ENCODE data around the gene CFAP119.
A peak's percentile ranks its signal among the peaks of the same experiment; 100 is the strongest.

Gene CFAP119

DNA sequence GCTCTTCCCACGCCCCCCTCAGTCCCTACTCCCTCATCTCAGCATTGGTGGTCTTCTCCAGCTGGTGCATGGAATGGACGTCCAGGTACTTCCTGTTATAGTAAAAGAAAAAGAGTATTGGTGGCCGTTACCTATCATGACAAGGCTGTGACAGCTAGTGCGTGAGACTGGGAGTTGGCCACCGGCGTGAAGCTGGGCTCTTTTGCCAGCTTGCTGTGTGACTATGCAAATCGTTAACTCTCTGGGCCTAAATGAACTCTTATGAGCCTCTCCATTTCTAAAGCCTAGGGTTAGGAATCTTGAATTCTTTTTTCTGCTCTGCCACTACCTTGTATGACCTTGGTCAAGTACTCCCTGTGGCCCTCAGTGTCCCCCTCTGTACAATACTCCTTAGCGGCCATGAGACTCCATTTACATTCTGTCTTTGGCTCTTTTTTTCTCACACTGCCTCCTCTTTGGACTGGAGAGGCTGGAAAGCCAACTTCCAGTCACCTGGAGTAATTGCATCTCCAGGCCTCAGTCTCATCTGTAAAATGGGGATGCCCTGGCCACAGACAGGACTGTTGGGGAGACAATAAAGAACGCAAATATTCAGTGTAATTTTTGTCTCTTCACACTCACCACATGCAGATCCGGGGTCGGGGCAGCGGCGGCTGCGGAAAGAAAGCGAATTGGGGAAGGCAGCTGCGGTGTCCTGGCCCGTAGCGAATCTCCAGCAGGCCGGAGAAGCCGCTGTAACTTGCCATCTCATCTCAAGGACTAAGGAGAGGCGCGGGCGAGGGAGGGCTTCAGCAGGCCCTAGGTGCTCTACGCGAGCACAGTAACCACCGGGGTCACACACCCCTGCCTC lies 1.1 kb downstream of the CFAP119 start:
- no peak for DNase-seq

DNA sequence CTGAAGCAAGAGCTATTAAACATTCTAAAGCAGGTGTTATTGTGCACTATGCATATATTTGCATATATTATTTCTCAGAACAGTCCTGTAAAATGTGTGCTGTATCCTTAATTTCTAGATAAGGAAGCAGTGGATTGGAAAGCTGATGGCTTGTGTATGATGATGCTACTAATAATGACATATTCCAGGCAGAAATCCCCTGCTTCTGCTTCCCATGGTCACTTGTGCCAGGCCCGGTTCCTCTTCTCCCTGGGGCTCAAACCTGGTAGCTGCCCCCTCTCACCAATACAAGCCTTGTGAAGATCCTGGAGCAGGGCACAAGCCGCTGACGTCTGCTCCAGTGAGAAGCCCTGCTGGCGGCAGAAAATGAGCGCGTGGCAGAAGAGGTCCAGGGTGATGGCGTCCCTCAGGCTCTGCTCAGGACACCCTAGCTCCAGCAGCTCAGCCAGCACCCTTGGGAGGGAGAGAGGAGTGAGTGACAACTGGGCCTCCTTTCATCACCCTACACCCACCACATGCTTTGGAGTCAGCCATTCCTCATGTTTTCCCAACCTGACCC lies 1.8 kb downstream of the CFAP119 start:
- no peak for DNase-seq

DNA sequence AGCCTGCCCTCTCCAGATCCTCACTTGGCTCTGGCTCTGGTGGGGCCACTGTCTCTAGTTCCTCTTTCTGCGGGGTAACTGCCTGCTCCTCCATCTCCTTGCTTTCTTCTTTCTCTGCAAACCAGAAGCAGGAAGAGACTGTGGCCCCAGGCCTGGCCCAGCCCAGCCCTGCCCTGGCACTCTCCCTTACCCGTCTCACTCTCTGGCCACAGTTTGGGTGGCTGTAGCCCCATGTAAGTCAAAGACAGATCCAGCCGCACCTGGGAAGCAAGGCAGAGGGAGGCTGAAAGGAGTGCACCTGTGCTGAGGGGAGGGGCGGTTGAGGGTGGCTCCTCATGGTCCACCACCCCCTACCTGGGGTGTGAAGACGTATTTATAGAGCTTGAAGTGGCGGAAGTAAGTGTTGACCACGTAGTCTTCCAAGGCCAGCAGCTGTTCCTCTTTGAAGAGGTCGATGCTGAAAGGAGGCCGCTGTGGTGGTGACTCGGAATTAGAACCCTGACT lies 2.8 kb downstream of the CFAP119 start:
- no peak for DNase-seq

DNA sequence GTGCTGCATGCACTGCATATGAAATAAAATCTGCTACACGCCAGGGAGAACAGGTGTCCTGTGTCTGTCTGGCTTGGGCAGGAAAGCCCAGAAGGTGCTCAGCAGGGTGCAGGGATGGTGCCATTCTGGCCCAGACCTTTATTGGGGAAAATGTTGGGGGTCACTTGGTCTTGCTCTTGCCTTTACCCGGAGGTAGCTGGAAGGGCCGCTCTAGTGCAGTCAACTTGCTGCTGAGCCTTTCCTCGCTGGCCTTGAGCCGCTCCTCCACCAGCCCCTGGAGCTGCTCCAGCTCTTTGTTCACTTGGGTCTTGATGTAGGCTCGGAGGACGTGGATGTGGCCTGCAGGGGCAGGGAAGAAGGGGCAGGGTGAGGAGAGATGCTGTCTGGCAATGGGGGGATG lies 4.5 kb downstream of the CFAP119 start:
- DNase-seq, result no peak

DNA sequence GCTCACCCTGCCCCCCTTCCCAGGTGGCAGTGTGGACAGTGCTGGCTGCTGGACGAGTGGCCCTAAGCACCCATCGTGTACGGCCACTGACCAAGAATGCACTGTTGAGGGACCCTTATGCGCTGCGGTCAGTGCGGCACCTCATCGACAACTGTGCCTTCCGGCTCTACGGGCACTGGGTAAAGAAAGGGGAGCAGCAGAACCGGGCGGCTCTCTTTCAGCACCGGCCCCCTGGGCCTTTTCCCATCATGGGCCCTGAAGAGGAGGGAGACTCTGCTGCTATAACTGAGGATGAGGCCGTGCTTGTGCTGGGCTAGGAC lies 5.1 kb downstream of the CFAP119 start:
- no peak for DNase-seq

DNA sequence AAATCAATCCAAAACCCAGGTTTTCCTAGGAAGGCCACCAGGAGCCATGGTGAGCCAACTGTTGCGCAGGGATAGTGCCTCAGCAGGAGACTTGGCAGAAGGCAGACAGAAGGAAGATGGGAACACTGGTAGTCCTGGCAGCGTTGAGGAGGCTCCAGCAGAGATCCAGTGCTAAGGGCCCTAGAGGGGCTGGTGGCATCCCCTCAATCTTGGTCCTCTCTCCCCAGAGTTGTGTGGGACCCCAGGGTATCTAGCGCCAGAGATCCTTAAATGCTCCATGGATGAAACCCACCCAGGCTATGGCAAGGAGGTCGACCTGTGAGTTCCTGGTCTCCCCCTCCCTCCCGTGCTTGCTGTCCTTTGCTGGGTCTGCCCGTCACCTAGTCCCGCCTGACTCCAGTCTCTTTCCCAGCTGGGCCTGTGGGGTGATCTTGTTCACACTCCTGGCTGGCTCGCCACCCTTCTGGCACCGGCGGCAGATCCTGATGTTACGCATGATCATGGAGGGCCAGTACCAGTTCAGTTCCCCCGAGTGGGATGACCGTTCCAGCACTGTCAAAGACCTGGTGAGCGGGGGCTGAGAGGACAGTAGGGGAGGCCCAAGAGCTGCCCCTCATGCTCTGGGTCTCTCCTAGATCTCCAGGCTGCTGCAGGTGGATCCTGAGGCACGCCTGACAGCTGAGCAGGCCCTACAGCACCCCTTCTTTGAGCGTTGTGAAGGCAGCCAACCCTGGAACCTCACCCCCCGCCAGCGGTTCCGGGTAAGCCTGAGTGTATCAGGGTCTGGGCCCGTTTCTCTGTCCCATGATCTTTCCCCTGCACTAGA lies 5.7 kb downstream of the CFAP119 start:
- DNase-seq, result no peak

DNA sequence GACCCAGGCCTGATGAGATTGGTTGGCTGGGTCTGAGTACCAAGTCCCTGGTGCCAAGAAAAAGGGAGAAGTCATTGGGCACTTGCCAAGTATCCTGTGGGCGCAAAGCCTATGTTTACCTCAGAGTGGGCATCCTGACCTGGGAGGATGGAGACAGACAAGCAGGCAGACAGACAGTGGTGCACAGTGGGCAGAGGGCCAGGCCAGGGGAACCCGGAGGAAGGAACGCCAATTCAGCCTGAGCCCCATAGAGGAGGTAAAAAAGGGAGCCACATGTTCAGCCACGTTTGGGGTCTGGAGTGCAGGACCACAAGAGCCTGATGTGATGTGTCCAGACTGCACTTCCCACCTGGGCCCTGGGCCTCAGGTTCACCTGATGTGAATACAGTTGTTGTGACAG lies 8.3 kb downstream of the CFAP119 start:
- no peak for DNase-seq

DNA sequence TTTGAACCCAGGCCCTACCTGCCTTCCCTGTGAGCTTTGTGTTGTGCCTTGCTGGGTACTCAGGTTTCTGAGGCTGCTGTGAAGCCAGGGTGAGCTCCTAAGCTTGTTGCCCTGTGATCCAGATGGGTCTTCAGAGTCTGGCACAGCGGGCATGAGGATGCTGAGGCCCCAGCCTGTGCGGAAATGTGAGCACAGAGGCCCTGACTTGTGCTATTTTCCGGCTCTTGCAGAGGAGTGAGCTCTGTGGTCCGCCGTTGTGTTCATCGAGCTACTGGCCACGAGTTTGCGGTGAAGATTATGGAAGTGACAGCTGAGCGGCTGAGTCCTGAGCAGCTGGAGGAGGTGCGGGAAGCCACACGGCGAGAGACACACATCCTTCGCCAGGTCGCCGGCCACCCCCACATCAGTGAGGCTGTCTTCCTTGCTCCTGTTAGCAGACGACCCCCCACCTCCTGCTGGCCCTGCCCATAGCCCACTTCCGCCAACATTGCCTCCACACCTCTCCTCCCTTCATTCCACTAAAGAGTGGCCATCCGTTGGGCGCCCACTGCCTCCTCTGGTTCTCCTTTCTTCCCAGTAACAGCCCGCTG lies 10.9 kb downstream of the CFAP119 start:
- DNase-seq, result no peak

DNA sequence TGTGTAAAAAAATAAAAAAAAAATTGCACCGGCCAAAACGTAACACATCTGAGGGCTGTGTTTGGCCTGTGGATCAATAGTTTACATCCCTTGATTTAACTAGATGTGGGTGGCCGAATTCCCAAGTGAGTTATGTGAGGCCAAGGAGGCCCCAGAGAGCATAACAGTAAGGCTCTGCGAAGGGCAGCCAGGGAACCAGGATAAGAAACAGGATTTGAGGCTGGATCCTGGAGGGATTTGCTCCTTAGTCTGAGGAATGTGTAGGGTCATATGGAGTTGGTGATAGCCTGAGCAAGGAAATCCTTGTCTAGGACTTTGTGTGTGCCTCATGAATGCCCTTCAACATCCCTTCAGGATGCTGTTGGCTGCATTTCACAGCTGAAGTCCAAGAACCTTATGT lies 11.7 kb downstream of the CFAP119 start:
- DNase-seq, result no peak

DNA sequence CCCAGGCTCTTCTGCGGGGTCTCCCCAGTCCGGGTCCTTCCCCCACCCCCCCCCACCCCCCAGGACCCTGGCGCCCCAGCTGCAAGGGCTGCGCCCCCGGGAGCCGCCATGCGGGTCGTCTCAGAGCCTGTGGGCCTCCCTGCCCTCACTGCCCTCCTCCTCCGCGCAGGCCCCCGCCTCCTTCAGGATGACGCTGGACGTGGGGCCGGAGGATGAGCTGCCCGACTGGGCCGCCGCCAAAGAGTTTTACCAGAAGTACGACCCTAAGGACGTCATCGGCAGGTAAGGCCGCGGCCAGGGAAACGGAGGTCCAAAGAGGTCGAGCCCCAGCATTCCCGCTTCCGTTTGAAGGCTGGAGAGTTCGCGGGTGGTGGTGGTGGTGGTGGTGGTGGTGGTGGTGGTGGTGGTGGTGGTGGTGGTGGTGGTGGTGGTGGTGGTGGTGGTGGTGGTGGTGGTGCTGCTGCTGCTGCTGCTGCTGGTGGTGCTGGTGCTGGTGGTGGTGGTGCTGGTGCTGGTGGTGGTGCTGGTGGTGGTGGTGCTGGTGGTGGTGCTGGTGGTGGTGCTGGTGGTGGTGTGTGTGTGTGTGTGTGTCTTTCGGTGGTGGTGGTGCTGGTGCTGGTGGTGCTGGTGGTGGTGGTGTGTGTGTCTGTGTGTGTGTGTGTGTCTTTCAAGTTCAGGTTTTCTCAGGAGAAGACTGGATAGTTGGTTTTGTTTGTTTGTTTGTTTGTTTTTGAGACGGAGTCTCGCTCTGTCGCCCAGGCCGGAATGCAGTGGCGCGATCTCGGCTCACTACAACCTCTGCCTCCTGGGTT lies 13.0 kb downstream of the CFAP119 start:
- DNase-seq, result no peak

DNA sequence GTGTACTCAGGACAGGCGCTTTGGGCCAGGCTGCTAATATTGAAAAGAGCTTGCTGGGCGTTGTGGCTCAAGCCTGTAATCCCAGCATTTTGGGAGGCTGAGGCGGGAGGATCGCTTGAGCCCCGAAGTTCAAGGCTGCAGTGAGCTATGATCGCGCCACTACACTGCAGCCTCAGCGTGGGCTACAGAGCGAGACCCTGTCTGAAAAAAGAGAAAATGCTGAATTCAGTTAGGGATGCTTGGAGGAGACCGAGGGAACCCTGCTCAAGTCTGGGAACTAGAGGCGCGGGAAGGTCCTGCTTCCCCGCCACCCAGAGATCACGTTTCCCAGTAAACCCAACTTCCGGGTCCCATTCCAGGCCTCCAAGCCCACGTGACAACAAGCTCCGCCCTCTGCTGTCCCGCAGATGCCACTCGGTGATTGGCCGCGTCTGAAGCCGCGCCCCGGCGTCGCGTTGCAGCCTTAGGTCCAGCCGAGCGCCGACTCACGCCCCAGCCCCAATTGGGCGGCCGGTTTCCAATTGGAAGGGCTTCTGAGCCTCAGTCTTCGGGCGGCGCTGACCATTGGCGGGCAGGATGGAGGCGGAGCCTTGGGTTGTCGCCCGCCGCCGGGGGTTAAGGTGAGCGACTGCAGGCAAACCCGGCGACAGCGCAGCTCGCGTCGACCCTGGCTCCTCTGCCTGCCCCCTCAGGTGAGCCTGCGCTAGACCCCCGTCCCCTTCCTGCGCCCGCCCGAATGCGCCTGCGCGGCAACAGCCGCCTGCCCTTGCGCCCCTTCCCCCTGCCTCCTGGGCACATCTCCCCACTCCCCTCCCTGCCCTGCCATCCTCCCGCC lies 13.8 kb downstream of the CFAP119 start, which contains the start of gene PHKG2:
Gene PHKG2, plus strand, starts transcription at position 627 of the 835 bp plus-strand sequence. CDS start 396 bp downstream, outside the sequence.
- peak; percentile 88 for DNase-seq

DNA sequence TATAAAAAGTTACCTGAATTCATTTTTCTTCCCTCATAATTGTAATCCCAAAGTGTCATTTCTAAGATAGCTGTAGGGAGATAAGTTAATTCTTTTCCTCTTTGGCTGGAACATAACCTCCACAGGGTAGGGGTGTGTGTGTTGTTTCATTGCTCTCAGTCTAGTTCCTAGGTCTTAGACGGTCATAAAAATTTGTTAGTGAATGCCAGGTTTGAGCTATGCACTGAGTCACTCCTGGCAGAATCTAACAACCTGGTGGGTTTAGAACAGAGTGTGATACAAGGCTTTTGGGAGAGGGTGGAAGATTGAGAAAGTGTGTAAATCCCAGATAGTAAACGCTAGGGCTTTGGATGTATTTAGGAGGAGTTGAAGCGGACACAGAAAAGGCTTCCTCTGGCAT lies 14.5 kb downstream of the CFAP119 start:
- DNase-seq, result no peak

DNA sequence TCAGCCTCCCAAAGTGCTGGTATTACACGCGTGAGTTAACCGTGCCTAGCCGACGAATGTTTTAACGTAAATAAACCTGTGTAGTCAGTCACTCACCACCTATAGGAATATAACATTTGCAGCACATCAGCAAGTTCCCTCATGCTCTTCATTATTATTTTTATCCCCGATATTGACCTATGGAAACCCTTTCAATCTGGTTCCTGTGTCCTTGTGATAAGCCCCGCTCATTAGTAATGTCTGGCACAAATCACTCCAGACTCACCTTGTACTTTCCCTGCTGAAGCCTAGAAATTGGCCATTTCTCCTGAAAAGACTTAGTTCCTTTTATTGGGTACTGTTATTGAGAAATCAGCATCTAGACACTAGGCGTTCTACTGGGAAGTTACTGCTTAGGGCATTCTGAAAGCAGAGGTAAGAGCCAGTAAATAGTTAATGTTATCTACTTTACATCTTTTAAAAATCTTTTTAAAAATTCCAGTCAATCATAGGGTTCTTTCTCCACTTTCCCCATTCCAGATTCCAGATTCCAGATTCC lies 15.2 kb downstream of the CFAP119 start:
- DNase-seq, result no peak

DNA sequence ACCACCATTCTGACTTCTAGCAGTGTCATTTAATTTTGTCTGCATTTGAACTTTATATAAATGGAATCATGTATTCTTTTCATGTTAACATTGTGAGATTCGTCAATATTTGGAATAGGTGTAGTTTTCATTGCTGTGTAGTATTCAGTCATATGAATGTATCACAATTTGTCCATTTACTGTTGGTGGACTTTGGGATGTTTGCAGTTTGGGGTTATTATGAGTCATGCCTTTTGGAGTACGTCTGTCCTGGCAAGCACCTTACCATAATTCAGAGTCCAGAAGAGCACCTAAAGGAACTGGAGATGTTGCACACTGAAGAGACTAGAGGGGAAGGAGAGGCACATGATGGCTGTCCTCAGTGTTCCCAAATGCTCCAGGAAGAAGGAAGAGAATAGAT lies 16.8 kb downstream of the CFAP119 start:
- no peak for DNase-seq

DNA sequence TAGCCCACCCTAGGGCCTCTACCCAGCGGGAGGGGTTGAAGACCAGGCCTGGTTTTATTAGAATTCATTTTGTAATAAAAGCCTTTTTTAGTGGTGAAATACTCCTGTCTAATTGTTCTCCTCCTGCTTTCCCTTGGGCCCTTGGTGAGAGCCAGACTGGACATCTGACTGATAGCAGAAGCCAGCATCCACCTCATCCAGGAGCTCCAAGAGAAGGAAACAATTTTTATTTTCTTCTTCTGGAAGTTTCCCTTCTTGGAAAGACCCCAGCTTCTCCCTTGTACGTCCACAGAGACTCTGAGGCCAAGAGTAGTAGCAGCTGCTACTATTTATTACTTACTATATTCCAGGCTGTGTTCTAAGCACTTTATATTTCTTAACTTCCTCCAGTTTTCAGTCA lies 17.7 kb downstream of the CFAP119 start:
- DNase-seq, result no peak

DNA sequence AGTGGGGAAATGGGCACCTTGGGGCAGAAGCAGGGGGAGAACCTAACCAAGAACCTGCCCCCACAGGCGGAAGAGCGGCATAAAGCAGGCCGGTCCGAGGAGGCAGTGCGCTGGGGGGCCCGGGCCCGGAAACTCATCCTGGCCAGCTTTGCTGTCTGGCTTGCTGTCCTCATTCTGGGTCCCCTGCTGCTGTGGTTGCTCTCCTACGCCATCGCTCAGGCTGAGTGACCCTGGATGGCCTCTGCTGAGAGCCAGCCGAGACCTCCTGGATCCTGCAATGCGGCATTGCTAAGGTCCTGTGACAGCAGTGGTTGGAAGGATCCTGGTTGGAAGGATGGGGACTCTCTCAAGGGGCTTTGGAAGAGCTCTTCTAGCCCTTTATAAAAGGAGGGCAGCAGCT lies 18.1 kb downstream of the CFAP119 start:
- DNase-seq, result no peak

DNA sequence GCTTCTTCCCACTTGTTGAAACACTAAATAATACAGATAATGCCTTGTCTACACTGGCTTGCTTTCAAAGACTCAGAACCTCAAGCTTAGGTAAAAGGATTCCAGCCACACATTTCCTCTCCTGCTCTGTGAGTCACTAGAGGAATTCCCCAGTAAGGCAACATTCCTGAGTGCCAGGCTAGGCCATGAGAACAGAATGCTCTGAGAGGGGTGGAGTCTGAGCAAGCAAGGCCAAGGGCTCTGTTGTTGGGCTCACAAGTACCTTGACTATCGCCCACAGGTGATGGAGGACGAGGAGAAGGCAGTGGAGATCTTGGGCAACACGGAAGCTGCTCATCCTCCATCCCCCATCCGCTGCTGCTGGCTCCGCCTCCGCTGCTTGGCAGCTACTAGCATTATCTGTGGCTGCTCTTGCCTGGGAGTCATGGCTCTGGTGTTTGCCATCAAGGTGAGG lies 20.4 kb downstream of the CFAP119 start:
- no peak for DNase-seq

DNA sequence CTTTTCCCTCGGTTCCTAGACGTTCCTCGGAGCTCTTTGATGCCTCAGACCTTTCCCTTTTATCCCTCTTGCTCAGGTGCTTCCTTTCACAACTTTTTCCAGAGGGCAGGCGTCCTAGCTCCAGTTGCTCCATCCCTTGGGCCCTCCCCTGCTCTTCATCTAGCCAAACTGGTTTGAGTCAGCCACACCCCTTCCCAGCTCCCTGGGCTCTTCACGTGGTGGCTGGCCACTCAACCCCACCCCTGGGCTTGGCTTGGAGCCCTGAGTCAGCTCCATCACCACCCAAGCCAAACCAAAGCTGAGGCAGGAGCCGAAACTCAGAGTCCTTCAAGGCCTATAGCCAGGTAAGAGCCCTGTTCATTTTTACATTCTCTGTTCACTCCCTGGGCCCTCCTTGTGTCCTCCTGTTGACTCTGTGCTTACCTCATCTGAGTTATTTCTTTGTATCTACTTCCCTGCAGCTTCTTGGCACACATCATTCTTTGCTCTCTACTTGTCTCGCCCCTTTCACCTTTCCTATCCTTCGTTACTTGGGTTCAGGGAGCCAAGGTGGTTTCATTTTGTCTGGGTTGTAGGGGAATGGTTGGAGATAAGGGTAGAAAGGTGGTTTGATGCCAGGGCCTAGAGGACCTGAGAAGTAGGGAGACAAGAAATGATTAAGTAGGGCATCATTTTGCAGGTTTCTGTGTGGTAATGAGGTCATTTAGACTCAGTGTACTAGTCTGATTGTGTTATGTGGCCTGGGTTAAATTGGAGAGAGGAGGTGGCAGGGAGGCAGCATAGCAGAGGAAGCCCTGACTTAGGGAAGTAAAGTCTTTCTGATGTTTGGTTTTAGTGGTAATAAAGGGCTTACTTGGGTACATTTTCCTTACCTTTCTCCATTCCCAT lies 21.3 kb downstream of the CFAP119 start:
- DNase-seq, result no peak

DNA sequence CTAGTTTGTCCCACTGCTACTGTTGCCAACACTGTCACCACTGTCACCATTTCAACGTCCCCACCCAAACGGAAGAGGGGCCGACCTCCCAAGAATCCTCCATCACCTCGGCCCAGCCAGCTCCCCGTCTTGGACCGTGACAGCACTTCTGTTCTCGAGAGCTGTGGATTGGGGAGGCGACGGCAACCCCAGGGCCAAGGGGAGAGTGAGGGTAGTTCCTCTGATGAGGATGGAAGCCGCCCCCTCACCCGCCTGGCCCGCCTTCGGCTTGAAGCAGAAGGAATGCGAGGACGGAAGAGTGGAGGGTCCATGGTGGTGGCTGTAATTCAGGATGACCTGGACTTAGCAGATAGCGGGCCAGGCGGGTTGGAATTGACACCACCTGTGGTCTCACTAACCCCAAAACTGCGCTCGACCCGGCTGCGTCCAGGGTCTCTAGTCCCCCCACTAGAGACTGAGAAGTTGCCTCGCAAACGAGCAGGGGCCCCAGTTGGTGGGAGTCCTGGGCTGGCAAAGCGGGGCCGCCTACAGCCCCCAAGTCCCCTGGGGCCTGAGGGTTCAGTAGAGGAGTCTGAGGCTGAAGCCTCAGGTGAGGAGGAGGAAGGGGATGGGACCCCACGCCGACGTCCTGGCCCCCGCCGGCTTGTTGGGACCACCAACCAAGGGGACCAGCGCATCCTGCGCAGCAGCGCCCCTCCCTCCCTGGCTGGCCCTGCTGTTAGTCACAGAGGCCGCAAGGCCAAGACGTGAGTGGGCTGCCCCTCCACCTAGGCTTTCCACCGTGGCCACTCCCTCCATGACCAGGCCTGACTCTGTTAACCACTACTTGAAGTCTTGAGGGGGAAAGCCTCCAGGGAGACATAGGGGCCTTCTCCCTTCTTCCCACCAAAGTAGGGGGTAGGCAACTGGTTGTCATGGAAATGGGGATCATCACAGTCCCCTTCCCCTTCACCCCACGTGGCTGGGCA lies 22.6 kb downstream of the CFAP119 start:
- no peak for DNase-seq
